ENCODE measurements around the gene PLXND1. TPM values are rescaled to one million over a fixed set of nuclear protein-coding genes. Genes with fewer than 3 reads are reported as not detected.
"Not testable (repeated sequence)": the region's sequence is repeated elsewhere in the genome, so short reads cannot be mapped to it uniquely, and the experiment has no call there.

Gene PLXND1
- polyA plus RNA-seq, 4 donors, result 3.4 to 54.7 (median 19.4) TPM

DNA sequence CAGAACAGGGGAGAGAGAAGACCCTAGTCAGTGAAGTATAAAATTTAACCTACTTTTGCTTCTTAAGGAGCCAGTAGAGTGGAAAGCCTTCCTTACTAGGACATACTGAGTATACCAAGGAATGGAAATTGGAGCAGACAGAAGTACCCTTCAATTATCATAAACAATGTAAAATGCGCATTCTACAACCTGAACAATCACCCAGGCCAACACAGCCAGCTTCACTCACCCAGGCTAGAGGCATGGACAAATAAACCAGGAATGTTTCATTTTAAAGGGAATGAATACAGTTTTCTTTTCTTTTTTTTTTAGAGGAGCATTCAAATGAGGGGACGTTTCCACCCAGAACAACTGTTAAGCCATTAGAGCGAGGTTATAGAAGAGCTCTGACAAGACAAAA lies 41.9 kb upstream of the PLXND1 start:
- H3K9me3 ChIP-seq (ENCODE audit: control insufficient read depth in 2 of 2, insufficient read depth in 1 of 2, low read depth in 1 of 2, low read length in 1 of 2), result no peaks in the 10 kb centered on the region
- peaks cover 0 to 5% (median 0%) of the 10 kb centered on the region in 3 donors for H3K36me3 ChIP-seq (ENCODE audit: control insufficient read depth in 3 of 3, insufficient read depth in 2 of 3, low read depth in 1 of 3, low read length in 3 of 3)
- no peaks in the 10 kb centered on the region for H3K27me3 ChIP-seq (ENCODE audit: control insufficient read depth in 3 of 3, insufficient read depth in 3 of 3, low read length in 3 of 3)
- H3K4me3 ChIP-seq (ENCODE audit: low read depth in 1 of 3, low read length in 3 of 3), result no peak overlapping the region
- no peak for DNase-seq
- FAIRE-seq, result no peak
- WGBS, 3 donors, result 88 to 93% (median 88%) methylated on average over 3 of the region's 3 CpGs
- no peaks in the 10 kb centered on the region for H3K4me1 ChIP-seq (ENCODE audit: control insufficient read depth in 3 of 3, insufficient read depth in 2 of 3, low read depth in 1 of 3, low read length in 2 of 3)
- no peak overlapping the region for H3K27ac ChIP-seq (ENCODE audit: low read depth in 1 of 3, low read length in 2 of 3)

- Histone ChIP-seq H3K27me3 (ENCODE audit: control insufficient read depth in 3 of 3, insufficient read depth in 3 of 3, low read length in 3 of 3) (no peaks in the 10 kb centered on the region), H3K4me1 (ENCODE audit: control insufficient read depth in 3 of 3, insufficient read depth in 2 of 3, low read depth in 1 of 3, low read length in 2 of 3) (peaks cover 0 to 8% (median 0%) of the 10 kb centered on the region in 3 donors), H3K9me3 (ENCODE audit: control insufficient read depth in 2 of 2, insufficient read depth in 1 of 2, low read depth in 1 of 2, low read length in 1 of 2) (no peaks in the 10 kb centered on the region), H3K4me3 (ENCODE audit: low read depth in 1 of 3, low read length in 3 of 3) (no peak overlapping the region), H3K27ac (ENCODE audit: low read depth in 1 of 3, low read length in 2 of 3) (no peak overlapping the region), H3K36me3 (ENCODE audit: control insufficient read depth in 3 of 3, insufficient read depth in 2 of 3, low read depth in 1 of 3, low read length in 3 of 3) (no peaks in the 10 kb centered on the region)
- 70 to 85% (median 82%) methylated on average over 5 of the region's 5 CpGs for WGBS, 3 donors
- no peak for FAIRE-seq
- DNase-seq, result no peak
Observed at GRCh38 chr3:129645286-129645685, 38.8 kb upstream of the PLXND1 start.

DNA sequence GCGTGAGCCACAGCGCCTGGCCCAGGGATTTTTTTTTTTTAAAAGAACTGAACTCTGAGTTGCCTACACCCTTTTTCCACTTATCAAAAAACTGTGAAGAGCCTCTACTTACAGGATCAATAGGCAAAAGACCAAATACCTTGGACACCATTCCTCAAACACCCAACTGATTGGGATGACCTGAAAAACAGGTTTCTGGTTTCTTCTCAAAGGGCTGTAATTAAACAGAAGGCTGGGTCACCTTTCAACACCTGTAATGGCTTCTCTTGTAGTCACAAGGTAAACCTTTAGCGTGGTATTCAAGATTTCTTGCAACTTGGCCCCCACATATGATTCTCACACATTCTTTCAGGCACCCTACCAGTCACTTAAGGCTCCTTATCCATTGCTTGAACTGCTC lies 38.4 kb upstream of the PLXND1 start:
- Histone ChIP-seq H3K27ac (ENCODE audit: low read depth in 1 of 3, low read length in 2 of 3) (no peak overlapping the region), H3K9me3 (ENCODE audit: control insufficient read depth in 2 of 2, insufficient read depth in 1 of 2, low read depth in 1 of 2, low read length in 1 of 2) (no peaks in the 10 kb centered on the region), H3K27me3 (ENCODE audit: control insufficient read depth in 3 of 3, insufficient read depth in 3 of 3, low read length in 3 of 3) (no peaks in the 10 kb centered on the region), H3K4me3 (ENCODE audit: low read depth in 1 of 3, low read length in 3 of 3) (no peak overlapping the region), H3K36me3 (ENCODE audit: control insufficient read depth in 3 of 3, insufficient read depth in 2 of 3, low read depth in 1 of 3, low read length in 3 of 3) (no peaks in the 10 kb centered on the region), H3K4me1 (ENCODE audit: control insufficient read depth in 3 of 3, insufficient read depth in 2 of 3, low read depth in 1 of 3, low read length in 2 of 3) (peaks cover 0 to 8% (median 0%) of the 10 kb centered on the region in 3 donors)
- 80 to 91% (median 88%) methylated on average over 3 of the region's 3 CpGs for WGBS, 3 donors
- DNase-seq, result no peak
- FAIRE-seq, result no peak

GRCh38 chr3:129641567-129642260 lies 35.2 kb upstream of the PLXND1 start:
- H3K27me3 ChIP-seq (ENCODE audit: control insufficient read depth in 3 of 3, insufficient read depth in 3 of 3, low read length in 3 of 3); FAIRE-seq; H3K4me3 ChIP-seq (ENCODE audit: low read depth in 1 of 3, low read length in 3 of 3); H3K4me1 ChIP-seq (ENCODE audit: control insufficient read depth in 3 of 3, insufficient read depth in 2 of 3, low read depth in 1 of 3, low read length in 2 of 3); H3K36me3 ChIP-seq (ENCODE audit: control insufficient read depth in 3 of 3, insufficient read depth in 2 of 3, low read depth in 1 of 3, low read length in 3 of 3); H3K9me3 ChIP-seq (ENCODE audit: control insufficient read depth in 2 of 2, insufficient read depth in 1 of 2, low read depth in 1 of 2, low read length in 1 of 2); DNase-seq: not testable (repeated sequence)
- WGBS, 3 donors, result 22 to 53% (median 42%) methylated on average over 6 to 8 of the region's 10 CpGs
- H3K27ac ChIP-seq (ENCODE audit: low read depth in 1 of 3, low read length in 2 of 3), result peak overlapping the region in 1 of 3 donors; percentile 12

GRCh38 chr3:129640985-129641384 lies 34.5 kb upstream of the PLXND1 start:
- H3K4me1 ChIP-seq (ENCODE audit: control insufficient read depth in 3 of 3, insufficient read depth in 2 of 3, low read depth in 1 of 3, low read length in 2 of 3), result peaks cover 0 to 12% (median 0%) of the 10 kb centered on the region in 3 donors
- peaks cover 0 to 13% of the 10 kb centered on the region in 2 donors for H3K9me3 ChIP-seq (ENCODE audit: control insufficient read depth in 2 of 2, insufficient read depth in 1 of 2, low read depth in 1 of 2, low read length in 1 of 2)
- not testable (repeated sequence) for H3K4me3 ChIP-seq (ENCODE audit: low read depth in 1 of 3, low read length in 3 of 3); H3K36me3 ChIP-seq (ENCODE audit: control insufficient read depth in 3 of 3, insufficient read depth in 2 of 3, low read depth in 1 of 3, low read length in 3 of 3); DNase-seq; H3K27ac ChIP-seq (ENCODE audit: low read depth in 1 of 3, low read length in 2 of 3); FAIRE-seq; H3K27me3 ChIP-seq (ENCODE audit: control insufficient read depth in 3 of 3, insufficient read depth in 3 of 3, low read length in 3 of 3)
- WGBS, 3 donors, result 80 to 85% (median 81%) methylated on average over 6 to 7 of the region's 7 CpGs

DNA sequence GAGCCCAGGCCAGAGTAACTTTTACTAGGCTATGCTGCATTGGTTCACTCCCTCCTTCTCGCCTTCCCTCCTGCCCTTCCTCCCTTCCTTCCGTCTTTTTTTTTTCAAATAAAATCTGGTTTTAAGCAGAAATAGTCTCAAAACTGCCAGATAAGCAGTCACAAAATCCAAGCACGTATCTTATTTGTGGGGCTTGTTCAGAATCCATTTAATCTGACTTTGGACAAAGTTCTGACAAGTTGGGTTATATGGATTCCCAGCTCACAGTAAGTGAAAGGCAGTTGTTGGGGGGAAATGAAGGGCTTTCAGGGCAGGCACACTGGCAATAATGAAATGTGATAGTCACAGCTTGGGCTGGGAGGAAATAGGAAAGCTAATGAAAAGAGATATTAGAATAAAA lies 32.0 kb upstream of the PLXND1 start:
- DNase-seq, result no peak
- Histone ChIP-seq H3K4me3 (ENCODE audit: low read depth in 1 of 3, low read length in 3 of 3) (no peak overlapping the region), H3K9me3 (ENCODE audit: control insufficient read depth in 2 of 2, insufficient read depth in 1 of 2, low read depth in 1 of 2, low read length in 1 of 2) (peaks cover 0 to 20% of the 10 kb centered on the region in 2 donors), H3K4me1 (ENCODE audit: control insufficient read depth in 3 of 3, insufficient read depth in 2 of 3, low read depth in 1 of 3, low read length in 2 of 3) (peaks cover 0 to 21% (median 0%) of the 10 kb centered on the region in 3 donors), H3K36me3 (ENCODE audit: control insufficient read depth in 3 of 3, insufficient read depth in 2 of 3, low read depth in 1 of 3, low read length in 3 of 3) (no peaks in the 10 kb centered on the region), H3K27me3 (ENCODE audit: control insufficient read depth in 3 of 3, insufficient read depth in 3 of 3, low read length in 3 of 3) (no peaks in the 10 kb centered on the region), H3K27ac (ENCODE audit: low read depth in 1 of 3, low read length in 2 of 3) (no peak overlapping the region)
- 79 to 83% (median 81%) methylated on average over 3 of the region's 3 CpGs for WGBS, 3 donors
- FAIRE-seq, result no peak

GRCh38 chr3:129636082-129636481 lies 29.6 kb upstream of the PLXND1 start:
- no peak for FAIRE-seq
- Histone ChIP-seq H3K9me3 (ENCODE audit: control insufficient read depth in 2 of 2, insufficient read depth in 1 of 2, low read depth in 1 of 2, low read length in 1 of 2) (peaks cover 0 to 20% of the 10 kb centered on the region in 2 donors), H3K27me3 (ENCODE audit: control insufficient read depth in 3 of 3, insufficient read depth in 3 of 3, low read length in 3 of 3) (no peaks in the 10 kb centered on the region), H3K4me1 (ENCODE audit: control insufficient read depth in 3 of 3, insufficient read depth in 2 of 3, low read depth in 1 of 3, low read length in 2 of 3) (peaks cover 0 to 17% (median 0%) of the 10 kb centered on the region in 3 donors), H3K4me3 (ENCODE audit: low read depth in 1 of 3, low read length in 3 of 3) (no peak overlapping the region), H3K27ac (ENCODE audit: low read depth in 1 of 3, low read length in 2 of 3) (peak overlapping the region in 1 of 3 donors; percentile 52), H3K36me3 (ENCODE audit: control insufficient read depth in 3 of 3, insufficient read depth in 2 of 3, low read depth in 1 of 3, low read length in 3 of 3) (no peaks in the 10 kb centered on the region)
- 76 to 84% (median 78%) methylated on average over 3 of the region's 3 CpGs for WGBS, 3 donors
- no peak for DNase-seq

- WGBS, 3 donors, result 71 to 86% (median 76%) methylated on average over 4 of the region's 4 CpGs
- FAIRE-seq (no peak), DNase-seq (peak; percentile 30 to 59)
- Histone ChIP-seq H3K27ac (ENCODE audit: low read depth in 1 of 3, low read length in 2 of 3) (peak overlapping the region in 1 of 3 donors; percentile 52), H3K4me1 (ENCODE audit: control insufficient read depth in 3 of 3, insufficient read depth in 2 of 3, low read depth in 1 of 3, low read length in 2 of 3) (peaks cover 0 to 17% (median 0%) of the 10 kb centered on the region in 3 donors), H3K36me3 (ENCODE audit: control insufficient read depth in 3 of 3, insufficient read depth in 2 of 3, low read depth in 1 of 3, low read length in 3 of 3) (no peaks in the 10 kb centered on the region), H3K9me3 (ENCODE audit: control insufficient read depth in 2 of 2, insufficient read depth in 1 of 2, low read depth in 1 of 2, low read length in 1 of 2) (peaks cover 0 to 20% of the 10 kb centered on the region in 2 donors), H3K27me3 (ENCODE audit: control insufficient read depth in 3 of 3, insufficient read depth in 3 of 3, low read length in 3 of 3) (no peaks in the 10 kb centered on the region), H3K4me3 (ENCODE audit: low read depth in 1 of 3, low read length in 3 of 3) (no peak overlapping the region)
Observed at GRCh38 chr3:129635656-129636055, 29.2 kb upstream of the PLXND1 start.

All from small intestine (tissue), 7 donors.